ENCODE measurements around the gene SH3BGRL3.

Gene SH3BGRL3

GRCh38 chr1:26285366-26286063 is 5.6 kb downstream of the SH3BGRL3 start:
- Histone ChIP-seq H3K27ac (ENCODE audit: low read depth, low read length) (no peak overlapping the region), H3K9me3 (ENCODE audit: control insufficient read depth, insufficient read depth, low read depth, low read length) (no peaks in the 10 kb centered on the region), H3K27me3 (ENCODE audit: control insufficient read depth, insufficient read depth, low read length) (no peaks in the 10 kb centered on the region), H3K9ac (ENCODE audit: low read length) (no peak overlapping the region), H3K36me3 (ENCODE audit: control insufficient read depth, insufficient read depth, low read length) (no peaks in the 10 kb centered on the region), H3K4me1 (ENCODE audit: control insufficient read depth, insufficient read depth, low read length) (peaks cover 50% of the 10 kb centered on the region), H3K4me3 (ENCODE audit: low read depth, low read length) (no peak overlapping the region)

GRCh38 chr1:26286064-26286416 is 6.2 kb downstream of the SH3BGRL3 start:
- Histone ChIP-seq H3K9ac (ENCODE audit: low read length) (no peak overlapping the region), H3K4me3 (ENCODE audit: low read depth, low read length) (no peak overlapping the region)

DNA sequence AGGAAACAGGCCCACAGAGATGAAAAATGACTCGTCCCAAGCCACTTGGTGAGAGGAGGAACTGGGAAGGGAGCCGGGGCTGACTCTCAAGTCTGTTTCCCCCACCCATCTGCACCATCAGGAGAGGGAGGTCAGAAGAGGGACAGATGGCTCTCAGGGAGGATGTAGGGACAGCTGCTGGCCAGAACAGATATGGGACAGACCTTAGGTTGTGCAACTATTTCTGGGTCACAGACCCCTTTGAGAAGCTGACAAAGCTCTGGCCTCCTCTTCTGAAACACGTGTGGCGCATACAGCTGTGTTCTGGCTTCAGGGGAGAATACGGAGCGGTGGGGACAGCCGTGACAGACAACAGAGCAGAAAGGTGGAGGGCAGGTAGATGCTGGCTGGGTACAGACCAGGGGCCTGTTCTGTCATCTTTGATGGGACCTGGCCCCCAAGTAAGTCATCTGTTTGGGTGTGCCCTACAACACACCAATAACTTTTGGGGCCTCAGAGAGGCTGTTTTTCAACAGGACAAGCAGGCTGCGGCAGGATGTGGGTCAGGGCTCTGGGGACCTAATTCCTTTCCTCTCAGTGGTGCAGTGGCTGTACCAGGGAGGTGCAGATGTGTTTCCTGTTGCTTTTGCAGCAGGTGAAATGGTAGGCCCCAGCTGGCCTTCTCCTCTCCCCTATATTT is 7.3 kb downstream of the SH3BGRL3 start:
- Histone ChIP-seq H3K9ac (ENCODE audit: low read length) (no peak overlapping the region), H3K4me1 (ENCODE audit: control insufficient read depth, insufficient read depth, low read length) (peaks cover 48% of the 10 kb centered on the region)

More at GRCh38 chr1:26286064-26286416, 6.2 kb downstream of the SH3BGRL3 start:
- Histone ChIP-seq H3K27ac (ENCODE audit: low read depth, low read length) (no peak overlapping the region), H3K9me3 (ENCODE audit: control insufficient read depth, insufficient read depth, low read depth, low read length) (no peaks in the 10 kb centered on the region), H3K4me1 (ENCODE audit: control insufficient read depth, insufficient read depth, low read length) (peaks cover 51% of the 10 kb centered on the region), H3K27me3 (ENCODE audit: control insufficient read depth, insufficient read depth, low read length) (no peaks in the 10 kb centered on the region), H3K36me3 (ENCODE audit: control insufficient read depth, insufficient read depth, low read length) (no peaks in the 10 kb centered on the region)

DNA sequence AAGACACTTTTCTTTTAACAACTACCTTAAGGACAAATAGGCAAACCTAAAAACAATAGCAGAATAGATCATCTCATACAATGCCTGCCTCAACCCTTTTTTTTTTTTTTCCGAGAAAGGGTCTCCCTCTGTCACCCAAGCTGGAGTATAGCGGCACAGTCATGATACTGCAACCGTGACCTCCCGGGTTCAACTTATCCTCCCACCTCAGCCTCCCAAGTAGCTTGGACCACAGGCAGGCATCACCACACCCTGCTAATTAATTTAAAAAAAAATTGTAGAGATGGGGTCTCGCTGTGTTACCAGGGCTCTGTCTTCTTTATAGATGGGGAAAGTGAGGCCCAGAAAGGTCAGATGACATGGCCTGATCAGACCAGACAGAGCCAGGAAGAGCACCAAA is 7.9 kb downstream of the SH3BGRL3 start:
- Histone ChIP-seq H3K9ac (ENCODE audit: low read length) (no peak overlapping the region), H3K9me3 (ENCODE audit: control insufficient read depth, insufficient read depth, low read depth, low read length) (no peaks in the 10 kb centered on the region), H3K4me1 (ENCODE audit: control insufficient read depth, insufficient read depth, low read length) (peaks cover 42% of the 10 kb centered on the region), H3K27me3 (ENCODE audit: control insufficient read depth, insufficient read depth, low read length) (no peaks in the 10 kb centered on the region), H3K36me3 (ENCODE audit: control insufficient read depth, insufficient read depth, low read length) (no peaks in the 10 kb centered on the region), H3K4me3 (ENCODE audit: low read depth, low read length) (no peak overlapping the region), H3K27ac (ENCODE audit: low read depth, low read length) (no peak overlapping the region)

More for the DNA sequence above, 7.3 kb downstream of the SH3BGRL3 start:
- H3K27ac ChIP-seq (ENCODE audit: low read depth, low read length): no peak overlapping the region
- no peak overlapping the region for H3K4me3 ChIP-seq (ENCODE audit: low read depth, low read length)
- no peaks in the 10 kb centered on the region for H3K36me3 ChIP-seq (ENCODE audit: control insufficient read depth, insufficient read depth, low read length)
- H3K9me3 ChIP-seq (ENCODE audit: control insufficient read depth, insufficient read depth, low read depth, low read length): no peaks in the 10 kb centered on the region
- no peaks in the 10 kb centered on the region for H3K27me3 ChIP-seq (ENCODE audit: control insufficient read depth, insufficient read depth, low read length)

DNA sequence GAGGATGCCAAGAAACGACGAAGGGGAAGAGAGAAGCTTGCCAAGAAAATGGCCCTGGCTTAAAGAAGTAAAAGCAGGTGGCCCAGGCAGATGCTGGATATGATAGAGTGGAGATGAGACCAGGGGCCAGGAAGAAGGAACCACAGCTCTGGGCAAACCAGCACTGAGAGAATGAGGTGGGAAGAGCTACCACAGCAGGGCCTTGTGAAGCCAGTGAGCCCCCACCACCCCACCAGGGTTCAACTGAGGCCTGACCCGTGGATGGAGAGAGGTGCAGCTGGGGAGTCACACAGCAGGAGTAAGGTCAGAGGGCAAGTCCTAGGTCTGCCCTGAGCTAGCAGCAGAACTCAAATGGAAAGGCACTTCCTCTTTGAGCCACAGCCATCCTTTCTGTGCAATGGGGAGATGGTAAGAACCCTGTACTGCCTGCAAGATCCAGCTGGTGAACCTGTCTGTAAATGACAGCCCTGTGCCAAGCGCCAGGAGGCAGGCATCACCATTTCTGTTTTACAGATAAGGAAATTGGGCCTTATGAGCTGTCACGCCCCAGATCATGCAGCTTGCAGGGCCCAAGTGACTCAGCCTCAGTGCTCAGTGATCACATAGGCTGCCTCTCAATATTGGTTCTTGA is 8.5 kb downstream of the SH3BGRL3 start:
- Histone ChIP-seq H3K9ac (ENCODE audit: low read length) (no peak overlapping the region), H3K27me3 (ENCODE audit: control insufficient read depth, insufficient read depth, low read length) (no peaks in the 10 kb centered on the region), H3K9me3 (ENCODE audit: control insufficient read depth, insufficient read depth, low read depth, low read length) (no peaks in the 10 kb centered on the region), H3K27ac (ENCODE audit: low read depth, low read length) (no peak overlapping the region), H3K36me3 (ENCODE audit: control insufficient read depth, insufficient read depth, low read length) (no peaks in the 10 kb centered on the region), H3K4me3 (ENCODE audit: low read depth, low read length) (no peak overlapping the region), H3K4me1 (ENCODE audit: control insufficient read depth, insufficient read depth, low read length) (peaks cover 42% of the 10 kb centered on the region)

- Histone ChIP-seq H3K27me3 (ENCODE audit: control insufficient read depth, insufficient read depth, low read length) (no peaks in the 10 kb centered on the region), H3K27ac (ENCODE audit: low read depth, low read length) (no peak overlapping the region), H3K4me3 (ENCODE audit: low read depth, low read length) (no peak overlapping the region), H3K4me1 (ENCODE audit: control insufficient read depth, insufficient read depth, low read length) (peaks cover 40% of the 10 kb centered on the region), H3K9ac (ENCODE audit: low read length) (no peak overlapping the region), H3K9me3 (ENCODE audit: control insufficient read depth, insufficient read depth, low read depth, low read length) (no peaks in the 10 kb centered on the region), H3K36me3 (ENCODE audit: control insufficient read depth, insufficient read depth, low read length) (peaks cover 2% of the 10 kb centered on the region; the same call in 1 of the 2 replicates)
Measured at GRCh38 chr1:26289158-26290059, 9.5 kb downstream of the SH3BGRL3 start.

DNA sequence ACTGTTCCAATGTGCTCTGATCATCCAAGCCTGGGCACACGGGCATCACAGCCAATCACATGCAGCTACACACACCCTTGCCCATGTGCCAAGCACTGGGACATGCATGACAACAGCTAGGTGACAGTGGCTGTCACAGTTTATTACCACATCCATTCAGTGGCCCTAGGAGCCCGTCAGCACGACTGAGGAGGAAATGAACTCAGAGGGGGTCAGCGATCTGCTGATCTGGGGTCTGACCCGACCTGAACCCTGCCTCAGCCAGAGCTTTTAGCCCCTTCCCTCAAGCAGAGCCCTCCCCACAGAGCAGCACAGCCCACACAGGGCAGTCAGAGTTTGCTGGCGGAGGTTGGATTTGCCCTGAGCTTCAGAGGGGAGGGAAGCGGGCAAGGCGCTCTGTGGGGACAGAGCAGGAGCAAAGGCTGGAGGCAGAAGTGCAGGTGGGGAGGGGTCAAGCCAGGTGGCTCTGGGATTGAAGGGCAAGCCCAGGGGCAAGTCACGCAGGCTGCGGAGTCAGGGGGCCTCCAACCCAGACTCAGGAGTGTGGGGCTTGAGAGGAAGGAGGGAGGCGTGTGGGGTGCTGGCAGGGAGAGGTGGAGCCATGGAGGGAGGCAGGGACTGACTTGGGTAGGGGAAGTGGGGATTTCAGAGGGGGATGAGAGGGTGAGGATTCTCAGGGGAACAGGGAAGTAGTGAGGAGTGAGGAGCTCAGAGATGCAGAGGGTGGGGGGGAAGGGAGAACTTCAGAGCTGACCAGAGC is 10.4 kb downstream of the SH3BGRL3 start:
- peaks cover 2% of the 10 kb centered on the region; the same call in 1 of the 2 replicates for H3K36me3 ChIP-seq (ENCODE audit: control insufficient read depth, insufficient read depth, low read length)
- peaks cover 32% of the 10 kb centered on the region for H3K4me1 ChIP-seq (ENCODE audit: control insufficient read depth, insufficient read depth, low read length)
- no peak overlapping the region for H3K4me3 ChIP-seq (ENCODE audit: low read depth, low read length)
- H3K27me3 ChIP-seq (ENCODE audit: control insufficient read depth, insufficient read depth, low read length): no peaks in the 10 kb centered on the region
- no peak overlapping the region for H3K27ac ChIP-seq (ENCODE audit: low read depth, low read length)
- no peaks in the 10 kb centered on the region for H3K9me3 ChIP-seq (ENCODE audit: control insufficient read depth, insufficient read depth, low read depth, low read length)
- no peak overlapping the region for H3K9ac ChIP-seq (ENCODE audit: low read length)

DNA sequence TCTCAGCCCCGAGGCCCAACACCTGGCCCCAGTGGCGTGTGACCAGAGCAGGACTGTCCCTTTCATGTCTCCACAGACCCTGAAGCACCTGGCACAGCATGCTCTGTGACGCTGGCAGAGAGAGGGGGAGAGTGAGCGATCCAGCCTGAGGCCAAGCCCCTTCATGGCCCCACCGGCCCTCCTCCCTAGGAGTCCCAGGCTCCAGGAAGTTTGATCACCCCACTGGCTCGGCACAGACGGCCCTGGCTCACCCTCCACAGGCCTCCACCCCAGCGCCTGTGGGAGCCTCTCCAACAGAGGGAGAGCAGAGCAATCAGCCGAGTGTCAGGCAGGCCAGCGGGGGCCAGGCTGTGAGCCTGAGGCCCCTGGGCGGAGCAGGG is 11.0 kb downstream of the SH3BGRL3 start:
- no peak overlapping the region for H3K4me3 ChIP-seq (ENCODE audit: low read depth, low read length)
- H3K27me3 ChIP-seq (ENCODE audit: control insufficient read depth, insufficient read depth, low read length): no peaks in the 10 kb centered on the region
- H3K27ac ChIP-seq (ENCODE audit: low read depth, low read length): no peak overlapping the region
- H3K36me3 ChIP-seq (ENCODE audit: control insufficient read depth, insufficient read depth, low read length): peaks cover 2% of the 10 kb centered on the region; the same call in 1 of the 2 replicates
- peaks cover 27% of the 10 kb centered on the region for H3K4me1 ChIP-seq (ENCODE audit: control insufficient read depth, insufficient read depth, low read length)
- no peaks in the 10 kb centered on the region for H3K9me3 ChIP-seq (ENCODE audit: control insufficient read depth, insufficient read depth, low read depth, low read length)
- H3K9ac ChIP-seq (ENCODE audit: low read length): no peak overlapping the region

DNA sequence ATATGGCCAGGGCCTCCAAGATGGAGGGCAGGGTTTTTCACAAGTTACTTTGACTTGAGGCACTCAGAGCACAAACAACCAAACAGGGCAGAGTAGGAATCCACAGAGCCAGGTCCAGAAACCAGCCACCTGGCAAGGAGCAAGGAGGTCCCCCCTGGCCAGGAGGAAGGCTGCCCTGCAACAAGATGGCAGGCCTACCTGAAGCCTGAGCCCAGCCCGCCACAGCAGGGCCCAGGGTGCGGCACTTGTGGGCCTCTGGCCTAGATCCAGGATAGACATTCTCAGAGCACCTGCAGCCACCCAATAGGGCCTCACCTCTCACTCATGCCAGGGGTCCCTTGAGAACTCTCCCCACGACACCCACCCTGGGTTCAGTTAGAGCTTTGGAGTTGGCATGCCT is 11.5 kb downstream of the SH3BGRL3 start:
- Histone ChIP-seq H3K27ac (ENCODE audit: low read depth, low read length) (no peak overlapping the region), H3K9ac (ENCODE audit: low read length) (no peak overlapping the region), H3K4me3 (ENCODE audit: low read depth, low read length) (no peak overlapping the region), H3K4me1 (ENCODE audit: control insufficient read depth, insufficient read depth, low read length) (peaks cover 27% of the 10 kb centered on the region), H3K27me3 (ENCODE audit: control insufficient read depth, insufficient read depth, low read length) (no peaks in the 10 kb centered on the region), H3K36me3 (ENCODE audit: control insufficient read depth, insufficient read depth, low read length) (peaks cover 2% of the 10 kb centered on the region; the same call in 1 of the 2 replicates), H3K9me3 (ENCODE audit: control insufficient read depth, insufficient read depth, low read depth, low read length) (no peaks in the 10 kb centered on the region)

DNA sequence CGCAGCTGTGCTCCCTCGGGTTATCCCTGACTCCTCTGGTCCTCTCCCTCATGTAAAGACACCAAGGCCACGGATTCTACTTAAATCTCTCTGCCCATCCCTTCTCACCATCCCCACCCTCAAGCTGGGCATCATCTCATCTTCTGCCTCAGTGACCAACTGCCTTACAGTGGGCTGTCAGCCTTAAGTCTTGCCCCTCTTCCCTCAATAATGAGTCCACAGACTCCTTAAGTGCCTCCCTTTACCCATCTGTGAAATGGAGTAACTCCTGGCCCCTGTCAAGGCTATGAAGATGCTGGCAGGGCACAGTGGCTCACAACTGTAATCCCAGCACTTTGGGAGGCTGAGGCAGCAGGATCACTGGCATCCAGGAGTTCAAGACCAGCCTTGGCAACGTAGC is 12.1 kb downstream of the SH3BGRL3 start:
- Histone ChIP-seq H3K27ac (ENCODE audit: low read depth, low read length) (no peak overlapping the region), H3K4me3 (ENCODE audit: low read depth, low read length) (no peak overlapping the region), H3K36me3 (ENCODE audit: control insufficient read depth, insufficient read depth, low read length) (peaks cover 6% of the 10 kb centered on the region; the same call in 1 of the 2 replicates), H3K4me1 (ENCODE audit: control insufficient read depth, insufficient read depth, low read length) (peaks cover 27% of the 10 kb centered on the region), H3K9ac (ENCODE audit: low read length) (no peak overlapping the region), H3K27me3 (ENCODE audit: control insufficient read depth, insufficient read depth, low read length) (no peaks in the 10 kb centered on the region), H3K9me3 (ENCODE audit: control insufficient read depth, insufficient read depth, low read depth, low read length) (no peaks in the 10 kb centered on the region)
